Ecto neural progenitor cell (in vitro differentiated cells): Measurements from ENCODE around the gene CYBC1.
"Not testable (repeated sequence)": the region's sequence is repeated elsewhere in the genome, so short reads cannot be mapped to it uniquely, and the experiment has no call there.

Experiments used
- DNase-seq: peaks from one replicate; pipeline ENCODE4 v3.0.0-alpha.2; 2018; ENCODE audit warnings: low spot score

The CYBC1 gene

GRCh38 chr17:82477934-82478333 is 27.4 kb upstream of the CYBC1 start:
- DNase-seq, result no peak

GRCh38 chr17:82475458-82475857 is 24.9 kb upstream of the CYBC1 start:
- DNase-seq, result no peak

- DNase-seq, result no peak
These were observed 23.9 kb upstream of the CYBC1 start for GRCh38 chr17:82474223-82475010.

GRCh38 chr17:82470065-82470464 is 19.5 kb upstream of the CYBC1 start:
- DNase-seq, result no peak

GRCh38 chr17:82468692-82469091 is 18.1 kb upstream of the CYBC1 start:
- no peak for DNase-seq

GRCh38 chr17:82465023-82465603 is 14.6 kb upstream of the CYBC1 start:
- no peak for DNase-seq

GRCh38 chr17:82464567-82464929 is 14.0 kb upstream of the CYBC1 start:
- DNase-seq, result no peak

GRCh38 chr17:82463925-82464566 is 13.5 kb upstream of the CYBC1 start:
- DNase-seq, result no peak

- DNase-seq, result no peak
These were observed 12.8 kb upstream of the CYBC1 start for GRCh38 chr17:82463391-82463790.

- no peak for DNase-seq
These were observed 11.4 kb upstream of the CYBC1 start for GRCh38 chr17:82461827-82462524.

GRCh38 chr17:82459936-82460335 is 9.4 kb upstream of the CYBC1 start:
- not testable (repeated sequence) for DNase-seq

GRCh38 chr17:82458885-82459424 is 8.4 kb upstream of the CYBC1 start:
- DNase-seq, result no peak

- peak; percentile 100 for DNase-seq
These were observed 7.8 kb upstream of the CYBC1 start, which contains the start of gene NARF for GRCh38 chr17:82458179-82458884. Gene NARF (plus strand): TSS chr17:82458741. CDS start chr17:82458804, 63 bp downstream.

- DNase-seq, result no peak
These were observed 7.3 kb upstream of the CYBC1 start for GRCh38 chr17:82457929-82458178.

GRCh38 chr17:82457073-82457928 is 6.7 kb upstream of the CYBC1 start:
- no peak for DNase-seq

- DNase-seq, result not testable (repeated sequence)
These were observed 3.2 kb upstream of the CYBC1 start for GRCh38 chr17:82453706-82454105.

GRCh38 chr17:82453151-82453550 is 2.6 kb upstream of the CYBC1 start:
- not testable (repeated sequence) for DNase-seq

GRCh38 chr17:82452162-82452561 is 1.6 kb upstream of the CYBC1 start:
- no peak for DNase-seq

- no peak for DNase-seq
These were observed 632 bp downstream of the CYBC1 start for GRCh38 chr17:82449883-82450356.

- DNase-seq, result peak; percentile 49
These were observed 1.2 kb downstream of the CYBC1 start for GRCh38 chr17:82449131-82449882.
